H1 (cell line): Measurements from ENCODE around the gene EOLA1. TPM values are rescaled to one million over a fixed set of nuclear protein-coding genes. Genes with fewer than 3 reads are reported as not detected.
A peak's percentile ranks its signal among the peaks of the same experiment; 100 is the strongest.

Experiments
- CTCF ChIA-PET: fragments of 300-600 bp; sonication (Branson Sonifier 250); formaldehyde crosslinking; loops from one replicate; lab custom pipeline; 2021; ENCODE audit not compliant: partially characterized antibody; lab: Charles Lee
- POLR2A ChIA-PET: fragments of 300-600 bp; sonication (Branson Sonifier 250); formaldehyde crosslinking; loops from one replicate; lab custom pipeline; 2021; ENCODE audit warnings: inconsistent platforms; ENCODE audit not compliant: partially characterized antibody; lab: Charles Lee
- DNase-seq, 2 experiments: peaks; one replicate each; pipeline versions ENCODE4 v3.0.0 to v3.0.0-alpha.2; 2010 to 2022; ENCODE audit warnings: low spot score in 2 of 2, low read depth in 1 of 2, mixed read lengths in 1 of 2
- FAIRE-seq: peaks from 2 replicates; lab custom pipeline; 2011; peaks lifted over from hg19 to GRCh38; lab: Jason Lieb, UNC
- H2AFZ ChIP-seq: 2 replicates; pipeline ENCODE4 v1.8.1; 2012; ENCODE audit warnings: low read length, inconsistent platforms
- H2AK5ac ChIP-seq: 2 replicates; pipeline ENCODE4 v1.6.1; 2013; ENCODE audit warnings: low read depth, low read length
- H2BK120ac ChIP-seq: replicated peaks from 2 replicates; pipeline ENCODE3; 2013; ENCODE audit warnings: low read depth, low read length, inconsistent platforms
- H2BK12ac ChIP-seq: 2 replicates; pipeline ENCODE4 v1.6.1; 2013; ENCODE audit warnings: low read depth, low read length
- H2BK15ac ChIP-seq: 2 replicates; pipeline ENCODE4 v1.6.1; 2013; ENCODE audit warnings: low read length
- H2BK20ac ChIP-seq: 2 replicates; pipeline ENCODE4 v1.6.1; 2013; ENCODE audit warnings: low read length
- H2BK5ac ChIP-seq: 2 replicates; pipeline ENCODE4 v1.6.1; 2013; ENCODE audit warnings: low read depth, low read length
- H3K14ac ChIP-seq: 2 replicates; pipeline ENCODE4 v1.6.1; 2013; ENCODE audit warnings: inconsistent platforms; ENCODE audit not compliant: insufficient read length
- H3K18ac ChIP-seq: 2 replicates; pipeline ENCODE4 v1.6.1; 2013; ENCODE audit warnings: low read length; ENCODE audit errors: extremely low read depth
- H3K23ac ChIP-seq: 2 replicates; pipeline ENCODE4 v1.6.1; 2013; ENCODE audit warnings: inconsistent platforms; ENCODE audit not compliant: insufficient read length
- H3K23me2 ChIP-seq: 2 replicates; pipeline ENCODE4 v1.6.1; 2013; ENCODE audit warnings: low read depth, low read length
- H3K27ac ChIP-seq: 2 replicates; pipeline ENCODE4 v1.6.1; 2011; ENCODE audit warnings: low read depth, low read length, inconsistent platforms
- H3K27me3 ChIP-seq, 4 experiments: replicated peaks in 1 of 4; 1 replicate in 1 of 4; 2 replicates in 3 of 4; pipeline versions ENCODE4 v1.6.1 to v1.8.1; 2011 to 2013; ENCODE audit warnings: low read length in 3 of 4, mild to moderate bottlenecking in 3 of 4, inconsistent platforms in 2 of 4, mixed read lengths in 2 of 4, moderate library complexity in 1 of 4; ENCODE audit not compliant: control insufficient read depth in 3 of 4, insufficient read depth in 3 of 4; ENCODE audit errors: extremely low read depth in 1 of 4
- H3K36me3 ChIP-seq, 4 experiments: 2 replicates each; pipeline versions ENCODE4 v1.6.1 to v1.8.1; 2011 to 2013; ENCODE audit warnings: mild to moderate bottlenecking in 4 of 4, low read length in 3 of 4, moderate library complexity in 2 of 4, control low read depth in 1 of 4, inconsistent platforms in 1 of 4; ENCODE audit not compliant: insufficient read depth in 4 of 4, control insufficient read depth in 2 of 4
- H3K4ac ChIP-seq: replicated peaks from 2 replicates; pipeline ENCODE3; 2013; ENCODE audit warnings: low read length, low read depth, mixed read lengths, inconsistent platforms; ENCODE audit not compliant: insufficient read length
- H3K4me1 ChIP-seq, 4 experiments: replicated peaks in 1 of 4; 1 replicate in 1 of 4; 2 replicates in 3 of 4; pipeline versions ENCODE4 v1.6.1 to v1.8.1; 2011 to 2013; ENCODE audit warnings: low read length in 3 of 4, inconsistent platforms in 2 of 4, mixed read lengths in 1 of 4; ENCODE audit not compliant: insufficient read depth in 4 of 4, control insufficient read depth in 3 of 4
- H3K4me2 ChIP-seq, 2 experiments: 2 replicates each; pipeline versions ENCODE4 v1.6.1 to v1.8.1; 2011 to 2013; ENCODE audit warnings: low read depth in 2 of 2, low read length in 2 of 2, control low read depth in 1 of 2, inconsistent platforms in 1 of 2, mild to moderate bottlenecking in 1 of 2; ENCODE audit not compliant: insufficient read depth in 1 of 2
- H3K4me3 ChIP-seq, 4 experiments: fragments of 200-600, 300-600 bp in 1 of 4; sonication (generic), shearing (Covaris generic), sonication (Bioruptor Twin) in 1 of 4; 2 replicates each; pipeline versions ENCODE4 v1.5.1 to v1.8.1; 2011 to 2016; ENCODE audit warnings: low read length in 4 of 4, low read depth in 3 of 4, control low read depth in 2 of 4, inconsistent platforms in 2 of 4, mild to moderate bottlenecking in 2 of 4, mixed read lengths in 1 of 4, moderate library complexity in 1 of 4; ENCODE audit not compliant: insufficient read depth in 2 of 4; ENCODE audit errors: extremely low read depth in 1 of 4
- H3K56ac ChIP-seq: replicated peaks from 2 replicates; pipeline ENCODE3; 2013; ENCODE audit warnings: low read depth, mild to moderate bottlenecking, mixed read lengths, low read length, inconsistent platforms; ENCODE audit not compliant: insufficient read length
- H3K79me1 ChIP-seq: 2 replicates; pipeline ENCODE4 v1.6.1; 2013; ENCODE audit warnings: low read depth, low read length, control low read depth
- H3K79me2 ChIP-seq, 2 experiments: 2 replicates each; pipeline versions ENCODE4 v1.6.1 to v1.8.1; 2012 to 2013; ENCODE audit warnings: low read length in 2 of 2, mild to moderate bottlenecking in 2 of 2, inconsistent platforms in 1 of 2; ENCODE audit not compliant: insufficient read depth in 2 of 2, control insufficient read depth in 1 of 2
- H3K9ac ChIP-seq, 4 experiments: replicated peaks in 1 of 4; 1 replicate in 1 of 4; 2 replicates in 3 of 4; pipeline versions ENCODE4 v1.6.1 to v1.8.1; 2011 to 2013; ENCODE audit warnings: low read depth in 3 of 4, low read length in 3 of 4, control low read depth in 2 of 4, mild to moderate bottlenecking in 2 of 4, moderate library complexity in 2 of 4, inconsistent platforms in 1 of 4; ENCODE audit errors: extremely low read depth in 1 of 4
- H3K9me3 ChIP-seq, 2 experiments: 2 replicates each; pipeline versions ENCODE4 v1.6.1 to v1.8.1; 2012 to 2013; ENCODE audit warnings: mild to moderate bottlenecking in 2 of 2, moderate library complexity in 2 of 2, control low read depth in 1 of 2, inconsistent platforms in 1 of 2, low read depth in 1 of 2, low read length in 1 of 2, mixed read lengths in 1 of 2; ENCODE audit not compliant: insufficient read depth in 2 of 2
- H4K20me1 ChIP-seq, 2 experiments: replicated peaks in 1 of 2; 2 replicates each; pipeline versions ENCODE3 to v1.8.1; 2011 to 2013; ENCODE audit warnings: inconsistent platforms in 2 of 2, low read length in 2 of 2, mild to moderate bottlenecking in 1 of 2; ENCODE audit not compliant: insufficient read depth in 2 of 2, control insufficient read depth in 1 of 2
- H4K5ac ChIP-seq: 2 replicates; pipeline ENCODE4 v1.6.1; 2013; ENCODE audit warnings: low read length, low read depth, mixed read lengths, inconsistent platforms; ENCODE audit not compliant: insufficient read length
- H4K8ac ChIP-seq: 2 replicates; pipeline ENCODE4 v1.8.0; 2013; ENCODE audit warnings: mild to moderate bottlenecking, moderate library complexity, low read length, inconsistent platforms; ENCODE audit not compliant: insufficient read depth; ENCODE audit errors: extremely low read depth
- H4K91ac ChIP-seq: replicated peaks from 2 replicates; pipeline ENCODE3; 2013; ENCODE audit warnings: low read length, mixed read lengths, inconsistent platforms; ENCODE audit not compliant: insufficient read length
- RAD21 ChIP-seq, 2 experiments: IDR thresholded peaks in 1 of 2; conservative IDR thresholded peaks in 1 of 2; 2 replicates each; pipeline ENCODE4 v1.6.1; 2011; ENCODE audit warnings: low read depth in 2 of 2, low read length in 2 of 2, improper control_type of control experiment in 1 of 2, inconsistent platforms in 1 of 2, mild to moderate bottlenecking in 1 of 2, moderate library complexity in 1 of 2
- WGBS, 2 experiments: shearing (Covaris generic) in 1 of 2; methylation state at CpG; one replicate each; pipeline versions ENCODE4 v1.1.6 to v1.1.7; 2013 to 2015; ENCODE audit warnings: low lambda C conversion rate in 2 of 2, mixed read lengths in 2 of 2, inconsistent platforms in 1 of 2, low coverage in 1 of 2, missing lambda C conversion rate in 1 of 2; ENCODE audit not compliant: insufficient replicate concordance in 2 of 2, insufficient coverage in 1 of 2, insufficient read length in 1 of 2; ENCODE audit errors: extremely low coverage in 1 of 2, missing lambda C conversion rate in 1 of 2; 5-methylcytosine and 5-hydroxymethylcytosine counted together
- polyA plus RNA-seq, 7 experiments: library from polyadenylated mRNA; depleted of rRNA in 3 of 7; stranded (reverse) in 5 of 7; unstranded in 2 of 7; fragments of >200 nt in 5 of 7; fragments of 200-250 nt in 2 of 7; gene quantifications; 1 replicate in 5 of 7; 2 replicates in 1 of 7; 4 replicates in 1 of 7; pipeline versions ENCODE4 v1.2.1 to v1.2.3, GENCODE V29; 2011 to 2013; ENCODE audit warnings: missing spikeins in 2 of 7, mixed read lengths in 2 of 7
- total RNA-seq: library from RNA; stranded (reverse); fragmentation: NEBNext Ultra II Directional; extraction: Animal tissue kit (Norgen Biotek cat#: 25700); gene quantifications from 2 replicates; pipeline ENCODE4 v1.2.1, GENCODE V29; 2021
- TF ChIP-seq, protein P1 (sequence below): IDR thresholded peaks from 2 replicates; pipeline ENCODE4 v1.6.1; 2012; ENCODE audit warnings: low read length, inconsistent platforms
- TF ChIP-seq, protein P2 (sequence below), 3 experiments: IDR thresholded peaks; 1 replicate in 2 of 3; 2 replicates in 1 of 3; pipeline versions ENCODE4 v1.5.1 to v1.6.1; 2011; ENCODE audit warnings: low read length in 3 of 3, mild to moderate bottlenecking in 3 of 3, inconsistent platforms in 2 of 3, low read depth in 1 of 3, moderate library complexity in 1 of 3; ENCODE audit not compliant: insufficient read depth in 1 of 3; ENCODE audit errors: control extremely low read depth in 1 of 3

Gene EOLA1
- total and polyA plus RNA-seq, 2 of the 8 experiments (the other 6 are each of a cell fraction or from before 2014, with no cell fraction given) = 5.4 to 7.6 TPM

DNA sequence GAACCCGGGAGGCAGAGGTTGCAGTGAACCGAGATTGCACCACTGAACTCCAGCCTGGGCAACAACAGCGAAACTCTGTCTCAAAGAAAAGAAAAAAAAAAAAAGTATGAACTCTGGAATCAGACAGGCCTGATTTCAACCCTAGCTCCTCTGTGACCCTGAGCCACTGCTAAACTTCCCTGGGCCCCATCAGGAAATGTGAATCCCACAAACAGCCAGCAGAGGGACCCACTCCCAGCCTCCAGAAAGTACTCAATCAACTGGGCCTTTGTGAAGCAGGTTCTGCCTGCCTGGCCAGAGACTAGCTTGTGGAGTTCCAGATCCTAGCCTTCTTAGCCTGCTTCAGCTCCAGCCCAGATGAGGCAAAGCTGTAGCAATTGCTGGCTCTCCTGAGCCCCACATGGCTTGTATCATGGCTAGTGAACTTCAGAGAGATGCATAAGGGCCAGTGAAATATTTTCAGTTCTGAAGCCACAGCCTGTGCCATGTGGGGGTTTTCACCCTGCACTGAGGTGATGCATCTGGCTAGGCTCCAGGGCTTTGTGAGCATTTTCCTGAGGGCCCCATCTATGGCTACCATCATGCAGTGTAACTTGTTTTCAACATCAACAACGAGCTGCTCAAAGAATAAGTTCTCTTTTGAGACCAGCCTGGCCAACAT lies 28.5 kb upstream of the EOLA1 start:
- DNase-seq = peak in 1 of 2 experiments; percentile 60
- peak; percentile 55 for FAIRE-seq
- Histone ChIP-seq H3K79me1 (no peaks in the 10 kb centered on the region), H3K23ac (no peak overlapping the region), H2BK20ac (no peak overlapping the region), H2BK120ac (no peak overlapping the region), H3K79me2 (no peaks in the 10 kb centered on the region), H3K9ac (no peak overlapping the region), H4K8ac (no peak overlapping the region), H3K27me3 (no peaks in the 10 kb centered on the region), H3K9me3 (no peaks in the 10 kb centered on the region), H3K4me2 (no peak overlapping the region), H3K4me3 (no peak overlapping the region), H3K27ac (no peak overlapping the region; the same call in 1 of the 2 replicates), H2BK15ac (no peak overlapping the region), H2AFZ (peak overlapping the region; percentile 88; the same call in 1 of the 2 replicates), H2AK5ac (no peak overlapping the region), H3K36me3 (no peaks in the 10 kb centered on the region), H3K4me1 (peaks cover 0 to 3% (median 1%) of the 10 kb centered on the region in 4 experiments; a peak in 3 of 7 replicates), H3K18ac (no peak overlapping the region), H4K5ac (peak overlapping the region; percentile 40), H2BK5ac (no peak overlapping the region), H4K91ac (no peak overlapping the region), H3K56ac (no peak overlapping the region), H3K23me2 (no peaks in the 10 kb centered on the region), H2BK12ac (no peak overlapping the region), H4K20me1 (no peaks in the 10 kb centered on the region), H3K4ac (no peak overlapping the region), H3K14ac (no peak overlapping the region)
- CTCF ChIA-PET = interaction anchor here (0.6 to 2.7 kb wide), 11 partner anchors 10 to 1333 kb away, joined by 3 to 18 read pairs (median 5); no protein-coding TSS in a partner anchor
- TF ChIP-seq RAD21 (IDR thresholded peaks at IDR 0.05 in 1 of 2, conservative IDR thresholded peaks at IDR 0.05 in 1 of 2; ENCODE audit: low read depth in 2 of 2, low read length in 2 of 2) = peak; percentile 59 to 71
- TF ChIP-seq, protein P1, sequence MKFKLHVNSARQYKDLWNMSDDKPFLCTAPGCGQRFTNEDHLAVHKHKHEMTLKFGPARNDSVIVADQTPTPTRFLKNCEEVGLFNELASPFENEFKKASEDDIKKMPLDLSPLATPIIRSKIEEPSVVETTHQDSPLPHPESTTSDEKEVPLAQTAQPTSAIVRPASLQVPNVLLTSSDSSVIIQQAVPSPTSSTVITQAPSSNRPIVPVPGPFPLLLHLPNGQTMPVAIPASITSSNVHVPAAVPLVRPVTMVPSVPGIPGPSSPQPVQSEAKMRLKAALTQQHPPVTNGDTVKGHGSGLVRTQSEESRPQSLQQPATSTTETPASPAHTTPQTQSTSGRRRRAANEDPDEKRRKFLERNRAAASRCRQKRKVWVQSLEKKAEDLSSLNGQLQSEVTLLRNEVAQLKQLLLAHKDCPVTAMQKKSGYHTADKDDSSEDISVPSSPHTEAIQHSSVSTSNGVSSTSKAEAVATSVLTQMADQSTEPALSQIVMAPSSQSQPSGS = no peak
- TF ChIP-seq, protein P2, sequence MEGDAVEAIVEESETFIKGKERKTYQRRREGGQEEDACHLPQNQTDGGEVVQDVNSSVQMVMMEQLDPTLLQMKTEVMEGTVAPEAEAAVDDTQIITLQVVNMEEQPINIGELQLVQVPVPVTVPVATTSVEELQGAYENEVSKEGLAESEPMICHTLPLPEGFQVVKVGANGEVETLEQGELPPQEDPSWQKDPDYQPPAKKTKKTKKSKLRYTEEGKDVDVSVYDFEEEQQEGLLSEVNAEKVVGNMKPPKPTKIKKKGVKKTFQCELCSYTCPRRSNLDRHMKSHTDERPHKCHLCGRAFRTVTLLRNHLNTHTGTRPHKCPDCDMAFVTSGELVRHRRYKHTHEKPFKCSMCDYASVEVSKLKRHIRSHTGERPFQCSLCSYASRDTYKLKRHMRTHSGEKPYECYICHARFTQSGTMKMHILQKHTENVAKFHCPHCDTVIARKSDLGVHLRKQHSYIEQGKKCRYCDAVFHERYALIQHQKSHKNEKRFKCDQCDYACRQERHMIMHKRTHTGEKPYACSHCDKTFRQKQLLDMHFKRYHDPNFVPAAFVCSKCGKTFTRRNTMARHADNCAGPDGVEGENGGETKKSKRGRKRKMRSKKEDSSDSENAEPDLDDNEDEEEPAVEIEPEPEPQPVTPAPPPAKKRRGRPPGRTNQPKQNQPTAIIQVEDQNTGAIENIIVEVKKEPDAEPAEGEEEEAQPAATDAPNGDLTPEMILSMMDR (IDR thresholded peaks at IDR 0.05; ENCODE audit: control extremely low read depth in 1 of 3, insufficient read depth in 1 of 3, low read depth in 1 of 3, low read length in 3 of 3) = peak; percentile 52 to 73 (median 67)
- WGBS, 2 experiments = 93% methylated on average over 4 of the region's 4 CpGs; no CpG with 5 or more reads in 1 of the 2 experiments
- POLR2A ChIA-PET = interaction anchor here (0.6 to 1.5 kb wide), 3 partner anchors 9 to 307 kb away, joined by 3 to 4 read pairs (median 3); no protein-coding TSS in a partner anchor
